ENCODE results near the gene TYW5.
A peak's percentile ranks its signal among the peaks of the same experiment; 100 is the strongest.

The TYW5 gene

GRCh38 chr2:199987586-199987985 lies 32.3 kb upstream of the TYW5 start:
- DNase-seq (ENCODE audit: extremely low read depth, insufficient read length): no peak
- no peak for TF ChIP-seq CTCF (IDR thresholded peaks at IDR 0.05; ENCODE audit: insufficient read depth, low read length, poor library complexity, severe bottlenecking)
- no peaks in the 10 kb centered on the region for H3K27me3 ChIP-seq (replicated peaks; ENCODE audit: control insufficient read depth, insufficient read depth, low read length)

GRCh38 chr2:199985625-199986207 lies 30.4 kb upstream of the TYW5 start:
- H3K27me3 ChIP-seq (replicated peaks; ENCODE audit: control insufficient read depth, insufficient read depth, low read length): no peaks in the 10 kb centered on the region
- H3K4me3 ChIP-seq (replicated peaks; ENCODE audit: low read depth, low read length): no peak overlapping the region
- H3K36me3 ChIP-seq (ENCODE audit: control insufficient read depth, insufficient read depth, low read length): no peaks in the 10 kb centered on the region
- no peak for DNase-seq (ENCODE audit: extremely low read depth, insufficient read length)
- peak; percentile 72 for TF ChIP-seq CTCF (IDR thresholded peaks at IDR 0.05; ENCODE audit: insufficient read depth, low read length, poor library complexity, severe bottlenecking)

More at GRCh38 chr2:199987586-199987985, 32.3 kb upstream of the TYW5 start:
- H3K4me3 ChIP-seq (replicated peaks; ENCODE audit: low read depth, low read length): no peak overlapping the region
- no peaks in the 10 kb centered on the region for H3K36me3 ChIP-seq (ENCODE audit: control insufficient read depth, insufficient read depth, low read length)

GRCh38 chr2:199984755-199985154 lies 29.5 kb upstream of the TYW5 start:
- H3K27me3 ChIP-seq (replicated peaks; ENCODE audit: control insufficient read depth, insufficient read depth, low read length): no peaks in the 10 kb centered on the region
- no peak for TF ChIP-seq CTCF (IDR thresholded peaks at IDR 0.05; ENCODE audit: insufficient read depth, low read length, poor library complexity, severe bottlenecking)
- no peaks in the 10 kb centered on the region for H3K36me3 ChIP-seq (ENCODE audit: control insufficient read depth, insufficient read depth, low read length)
- H3K4me3 ChIP-seq (replicated peaks; ENCODE audit: low read depth, low read length): no peak overlapping the region
- DNase-seq (ENCODE audit: extremely low read depth, insufficient read length): no peak

- H3K4me3 ChIP-seq (replicated peaks; ENCODE audit: low read depth, low read length): no peak overlapping the region
- DNase-seq (ENCODE audit: extremely low read depth, insufficient read length): no peak
- TF ChIP-seq CTCF (IDR thresholded peaks at IDR 0.05; ENCODE audit: insufficient read depth, low read length, poor library complexity, severe bottlenecking): no peak
- no peaks in the 10 kb centered on the region for H3K27me3 ChIP-seq (replicated peaks; ENCODE audit: control insufficient read depth, insufficient read depth, low read length)
- H3K36me3 ChIP-seq (ENCODE audit: control insufficient read depth, insufficient read depth, low read length): no peaks in the 10 kb centered on the region
Observed at GRCh38 chr2:199984159-199984558, 28.9 kb upstream of the TYW5 start.

- TF ChIP-seq CTCF (IDR thresholded peaks at IDR 0.05; ENCODE audit: insufficient read depth, low read length, poor library complexity, severe bottlenecking): no peak
- no peak for DNase-seq (ENCODE audit: extremely low read depth, insufficient read length)
Observed at GRCh38 chr2:199983534-199983933, 28.2 kb upstream of the TYW5 start.

More at GRCh38 chr2:199983534-199983933, 28.2 kb upstream of the TYW5 start:
- H3K4me3 ChIP-seq (replicated peaks; ENCODE audit: low read depth, low read length): no peak overlapping the region
- H3K27me3 ChIP-seq (replicated peaks; ENCODE audit: control insufficient read depth, insufficient read depth, low read length): no peaks in the 10 kb centered on the region
- no peaks in the 10 kb centered on the region for H3K36me3 ChIP-seq (ENCODE audit: control insufficient read depth, insufficient read depth, low read length)

All from GM06990 (cell line).